GM19043 (cell line): ENCODE results near the gene USP17L13.
"Not testable (repeated sequence)": the region's sequence is repeated elsewhere in the genome, so short reads cannot be mapped to it uniquely, and the experiment has no call there.

Experiments used
- ATAC-seq: cut with Tn5 transposase; IDR thresholded peaks from one replicate; pipeline ENCODE4 v1.9.1; 2021; ENCODE audit warnings: low read depth; ENCODE audit not compliant: unreplicated experiment

Gene USP17L13

DNA sequence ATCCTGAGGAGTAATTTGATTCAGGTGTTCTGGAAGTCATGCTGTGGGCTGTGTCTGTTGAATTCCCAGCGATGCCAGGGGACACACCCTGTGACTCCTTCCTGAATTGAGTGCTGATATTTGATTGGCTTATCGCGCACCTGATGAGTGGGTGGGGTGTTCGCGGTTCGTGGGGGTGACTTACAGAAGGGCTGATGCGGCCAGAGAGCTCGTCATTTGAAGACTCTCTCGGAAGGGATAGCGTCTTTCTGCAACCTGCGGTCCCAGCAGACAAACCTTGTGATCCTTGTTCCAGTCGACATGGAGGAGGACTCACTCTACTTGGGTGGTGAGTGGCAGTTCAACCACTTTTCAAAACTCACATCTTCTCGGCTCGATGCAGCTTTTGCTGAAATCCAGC, at the start of gene USP17L13:
Gene USP17L13, plus strand, starts transcription at position 301 of the 400 bp plus-strand sequence. Its CDS starts 0 bp downstream, at position 301.
- not testable (repeated sequence) for ATAC-seq

DNA sequence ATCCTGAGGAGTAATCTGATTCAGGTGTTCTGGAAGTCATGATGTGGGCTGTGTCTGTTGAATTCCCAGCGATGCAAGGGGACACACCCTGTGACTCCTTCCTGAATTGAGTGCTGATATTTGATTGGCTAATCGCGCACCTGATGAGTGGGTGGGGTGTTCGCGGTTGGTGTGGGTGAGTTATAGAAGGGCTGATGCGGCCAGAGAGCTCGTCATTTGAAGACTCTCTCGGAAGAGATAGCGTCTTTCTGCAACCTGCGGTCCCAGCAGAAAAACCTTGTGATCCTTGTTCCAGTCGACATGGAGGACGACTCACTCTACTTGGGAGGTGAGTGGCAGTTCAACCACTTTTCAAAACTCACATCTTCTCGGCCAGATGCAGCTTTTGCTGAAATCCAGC, 14.3 kb upstream of the USP17L13 start, which contains the start of gene USP17L10:
Gene USP17L10, plus strand, starts transcription at position 301 of the 400 bp plus-strand sequence. Its CDS starts 0 bp downstream, at position 301.
- not testable (repeated sequence) for ATAC-seq

DNA sequence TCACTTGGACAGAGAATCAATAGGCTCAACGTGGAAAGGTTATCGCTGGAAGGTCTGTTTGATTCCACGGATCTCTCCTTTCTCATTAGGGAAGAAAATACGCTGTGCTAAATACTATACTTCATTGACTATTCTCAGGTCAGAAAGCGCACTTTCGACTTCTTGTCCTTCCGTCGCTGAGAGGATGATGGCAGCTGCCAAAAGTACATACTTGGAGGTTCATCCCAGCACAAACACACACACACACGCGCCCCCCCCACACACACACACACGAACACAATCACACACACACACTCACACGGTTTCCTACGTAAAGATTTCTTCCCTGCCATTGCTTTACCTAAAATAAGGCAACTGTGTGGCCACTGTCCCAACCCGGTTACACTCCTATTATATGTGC, 10.0 kb upstream of the USP17L13 start:
- not testable (repeated sequence) for ATAC-seq

DNA sequence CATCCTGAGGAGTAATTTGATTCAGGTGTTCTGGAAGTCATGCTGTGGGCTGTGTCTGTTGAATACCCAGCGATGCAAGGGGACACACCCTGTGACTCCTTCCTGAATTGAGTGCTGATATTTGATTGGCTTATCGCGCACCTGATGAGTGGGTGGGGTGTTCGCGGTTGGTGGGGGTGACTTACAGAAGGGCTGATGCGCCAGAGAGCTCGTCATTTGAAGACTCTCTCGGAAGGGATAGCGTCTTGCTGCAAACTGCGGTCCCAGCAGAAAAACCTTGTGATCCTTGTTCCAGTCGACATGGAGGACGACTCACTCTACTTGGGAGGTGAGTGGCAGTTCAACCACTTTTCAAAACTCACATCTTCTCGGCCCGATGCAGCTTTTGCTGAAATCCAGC, 9.6 kb upstream of the USP17L13 start, which contains the start of gene USP17L11:
Gene USP17L11, plus strand, starts transcription at position 301 of the 400 bp plus-strand sequence. Its CDS starts 0 bp downstream, at position 301.
- not testable (repeated sequence) for ATAC-seq

GRCh38 chr4:9219852-9220251, 4.8 kb upstream of the USP17L13 start, which contains the start of gene USP17L12:
Gene USP17L12, plus strand, starts transcription at chr4:9220152. Its CDS starts 0 bp downstream, at chr4:9220152.
- ATAC-seq: not testable (repeated sequence)

DNA sequence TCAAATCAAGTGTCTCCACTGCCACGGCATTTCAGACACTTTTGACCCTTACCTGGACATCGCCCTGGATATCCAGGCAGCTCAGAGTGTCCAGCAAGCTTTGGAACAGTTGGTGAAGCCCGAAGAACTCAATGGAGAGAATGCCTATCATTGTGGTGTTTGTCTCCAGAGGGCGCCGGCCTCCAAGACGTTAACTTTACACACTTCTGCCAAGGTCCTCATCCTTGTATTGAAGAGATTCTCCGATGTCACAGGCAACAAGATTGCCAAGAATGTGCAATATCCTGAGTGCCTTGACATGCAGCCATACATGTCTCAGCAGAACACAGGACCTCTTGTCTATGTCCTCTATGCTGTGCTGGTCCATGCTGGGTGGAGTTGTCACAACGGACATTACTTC, 5.6 kb downstream of the USP17L13 start:
- not testable (repeated sequence) for ATAC-seq

- not testable (repeated sequence) for ATAC-seq
Observed at GRCh38 chr4:9234085-9234484, 9.4 kb downstream of the USP17L13 start, which contains the start of gene USP17L15. Gene USP17L15, plus strand, starts transcription at chr4:9234385. Its CDS starts 0 bp downstream, at chr4:9234385.

DNA sequence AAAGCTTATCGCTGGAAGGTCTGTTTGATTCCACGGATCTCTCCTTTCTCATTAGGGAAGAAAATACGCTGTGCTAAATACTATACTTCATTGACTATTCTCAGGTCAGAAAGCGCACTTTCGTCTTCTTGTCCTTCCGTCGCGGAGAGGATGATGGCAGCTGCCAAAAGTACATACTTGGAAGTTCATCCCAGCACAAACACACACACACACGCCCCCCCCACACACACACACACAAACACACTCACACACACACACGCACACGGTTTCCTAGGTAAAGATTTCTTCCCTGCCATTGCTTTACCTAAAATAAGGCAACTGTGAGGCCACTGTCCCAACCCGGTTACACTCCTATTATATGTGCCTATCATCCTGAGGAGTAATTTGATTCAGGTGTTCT, 13.8 kb downstream of the USP17L13 start:
- ATAC-seq: not testable (repeated sequence)

GRCh38 chr4:9243579-9243978, 18.9 kb downstream of the USP17L13 start, which contains the start of gene USP17L17:
Gene USP17L17, plus strand, starts transcription at chr4:9243879. Its CDS starts 0 bp downstream, at chr4:9243879.
- not testable (repeated sequence) for ATAC-seq

GRCh38 chr4:9247953-9248680, 23.4 kb downstream of the USP17L13 start, which contains the start of gene USP17L18:
Gene USP17L18, plus strand, starts transcription at chr4:9248630. Its CDS starts 0 bp downstream, at chr4:9248630.
- not testable (repeated sequence) for ATAC-seq

DNA sequence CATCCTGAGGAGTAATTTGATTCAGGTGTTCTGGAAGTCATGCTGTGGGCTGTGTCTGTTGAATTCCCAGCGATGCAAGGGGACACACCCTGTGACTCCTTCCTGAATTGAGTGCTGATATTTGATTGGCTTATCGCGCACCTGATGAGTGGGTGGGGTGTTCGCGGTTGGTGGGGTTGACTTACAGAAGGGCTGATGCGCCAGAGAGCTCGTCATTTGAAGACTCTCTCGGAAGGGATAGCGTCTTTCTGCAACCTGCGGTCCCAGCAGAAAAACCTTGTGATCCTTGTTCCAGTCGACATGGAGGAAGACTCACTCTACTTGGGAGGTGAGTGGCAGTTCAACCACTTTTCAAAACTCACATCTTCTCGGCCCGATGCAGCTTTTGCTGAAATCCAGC, 28.4 kb downstream of the USP17L13 start, which contains the start of gene USP17L19:
Gene USP17L19, plus strand, starts transcription at position 301 of the 400 bp plus-strand sequence. Its CDS starts 0 bp downstream, at position 301.
- ATAC-seq: not testable (repeated sequence)

DNA sequence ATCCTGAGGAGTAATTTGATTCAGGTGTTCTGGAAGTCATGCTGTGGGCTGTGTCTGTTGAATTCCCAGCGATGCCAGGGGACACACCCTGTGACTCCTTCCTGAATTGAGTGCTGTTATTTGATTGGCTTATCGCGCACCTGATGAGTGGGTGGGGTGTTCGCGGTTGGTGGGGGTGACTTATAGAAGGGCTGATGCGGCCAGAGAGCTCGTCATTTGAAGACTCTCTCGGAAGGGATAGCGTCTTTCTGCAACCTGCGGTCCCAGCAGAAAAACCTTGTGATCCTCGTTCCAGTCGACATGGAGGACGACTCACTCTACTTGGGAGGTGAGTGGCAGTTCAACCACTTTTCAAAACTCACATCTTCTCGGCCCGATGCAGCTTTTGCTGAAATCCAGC, 33.1 kb downstream of the USP17L13 start, which contains the start of gene USP17L20:
Gene USP17L20, plus strand, starts transcription at position 301 of the 400 bp plus-strand sequence. Its CDS starts 0 bp downstream, at position 301.
- ATAC-seq: not testable (repeated sequence)

DNA sequence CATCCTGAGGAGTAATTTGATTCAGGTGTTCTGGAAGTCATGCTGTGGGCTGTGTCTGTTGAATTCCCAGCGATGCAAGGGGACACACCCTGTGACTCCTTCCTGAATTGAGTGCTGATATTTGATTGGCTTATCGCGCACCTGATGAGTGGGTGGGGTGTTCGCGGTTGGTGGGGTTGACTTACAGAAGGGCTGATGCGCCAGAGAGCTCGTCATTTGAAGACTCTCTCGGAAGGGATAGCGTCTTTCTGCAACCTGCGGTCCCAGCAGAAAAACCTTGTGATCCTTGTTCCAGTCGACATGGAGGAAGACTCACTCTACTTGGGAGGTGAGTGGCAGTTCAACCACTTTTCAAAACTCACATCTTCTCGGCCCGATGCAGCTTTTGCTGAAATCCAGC, 37.9 kb downstream of the USP17L13 start, which contains the start of gene USP17L21:
Gene USP17L21, plus strand, starts transcription at position 301 of the 400 bp plus-strand sequence. Its CDS starts 0 bp downstream, at position 301.
- not testable (repeated sequence) for ATAC-seq

DNA sequence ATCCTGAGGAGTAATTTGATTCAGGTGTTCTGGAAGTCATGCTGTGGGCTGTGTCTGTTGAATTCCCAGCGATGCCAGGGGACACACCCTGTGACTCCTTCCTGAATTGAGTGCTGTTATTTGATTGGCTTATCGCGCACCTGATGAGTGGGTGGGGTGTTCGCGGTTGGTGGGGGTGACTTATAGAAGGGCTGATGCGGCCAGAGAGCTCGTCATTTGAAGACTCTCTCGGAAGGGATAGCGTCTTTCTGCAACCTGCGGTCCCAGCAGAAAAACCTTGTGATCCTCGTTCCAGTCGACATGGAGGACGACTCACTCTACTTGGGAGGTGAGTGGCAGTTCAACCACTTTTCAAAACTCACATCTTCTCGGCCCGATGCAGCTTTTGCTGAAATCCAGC, 42.6 kb downstream of the USP17L13 start, which contains the start of gene USP17L22:
Gene USP17L22, plus strand, starts transcription at position 301 of the 400 bp plus-strand sequence. Its CDS starts 0 bp downstream, at position 301.
- not testable (repeated sequence) for ATAC-seq

DNA sequence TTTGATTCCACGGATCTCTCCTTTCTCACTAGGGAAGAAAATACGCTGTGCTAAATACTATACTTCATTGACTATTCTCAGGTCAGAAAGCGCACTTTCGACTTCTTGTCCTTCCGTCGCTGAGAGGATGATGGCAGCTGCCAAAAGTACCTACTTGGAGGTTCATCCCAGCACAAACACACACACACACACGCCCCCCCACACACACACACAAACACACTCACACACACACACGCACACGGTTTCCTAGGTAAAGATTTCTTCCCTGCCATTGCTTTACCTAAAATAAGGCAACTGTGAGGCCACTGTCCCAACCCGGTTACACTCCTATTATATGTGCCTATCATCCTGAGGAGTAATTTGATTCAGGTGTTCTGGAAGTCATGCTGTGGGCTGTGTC, 47.0 kb downstream of the USP17L13 start:
- not testable (repeated sequence) for ATAC-seq
